Measurements from ENCODE around the gene PRDX5. TPM values are rescaled to one million over a fixed set of nuclear protein-coding genes. Genes with fewer than 3 reads are reported as not detected.
A peak's percentile ranks its signal among the peaks of the same experiment; 100 is the strongest.

PRDX5 gene
- total RNA-seq, 1 experiment from 2014 or later, result 255 TPM

- Mint-ChIP-seq H3K27ac (peak overlapping the region; percentile 89), H3K9me3 (0 out of 2 replicates have a peak, but pooled peaks cover 3% of the 10 kb centered on the region), H3K4me3 (no peak overlapping the region), H3K4me1 (peaks cover 7% of the 10 kb centered on the region; the same call in 1 of the 2 replicates), H3K27me3 (ENCODE audit: low read depth) (peaks cover 9% of the 10 kb centered on the region; the same call in 1 of the 2 replicates), H3K36me3 (peaks cover 15% of the 10 kb centered on the region)
- peak; percentile 29 for ATAC-seq
- ChIA-PET CTCF (interaction anchor here (0.6 to 4.9 kb wide), 10 partner anchors 17 to 364 kb away, joined by 3 to 48 read pairs (median 4); no protein-coding TSS in a partner anchor), POLR2A (interaction anchor here (0.5 to 2.9 kb wide), 3 partner anchors 16 to 1485 kb away, joined by 3 to 11 read pairs (median 4); no protein-coding TSS in a partner anchor)
- DNase-seq (ENCODE audit: low spot score), result no peak
- TF ChIP-seq ZNF121 (CRISPR knock-in tag; IDR thresholded peaks at IDR 0.05) (peak; percentile 56; the same call in 1 of the 2 replicates), NR1H2 (CRISPR knock-in tag; IDR thresholded peaks at IDR 0.05) (no peak)
Observed at GRCh38 chr11:64324692-64325469, 7.0 kb downstream of the PRDX5 start.

DNA sequence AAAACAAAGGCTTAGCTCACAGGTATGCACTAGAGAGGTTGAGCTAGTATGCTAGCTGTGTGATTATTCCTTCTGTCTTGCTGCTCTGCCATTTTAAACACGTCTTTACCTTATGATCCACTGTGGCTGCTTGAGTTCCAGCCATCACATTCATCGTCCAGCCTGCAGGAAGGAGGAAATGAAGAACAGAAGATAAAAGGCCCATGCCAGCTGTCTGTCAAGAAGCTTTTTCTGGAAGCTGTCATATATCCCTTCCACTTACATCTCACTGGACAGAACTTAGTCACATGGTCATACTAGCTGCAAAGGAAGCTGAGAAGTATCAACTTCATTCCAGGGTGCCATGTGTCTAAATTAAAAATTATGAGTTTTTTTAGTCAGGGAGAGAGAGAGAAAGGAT, 9.5 kb downstream of the PRDX5 start:
- H3K4me3 Mint-ChIP-seq, result no peak overlapping the region
- TF ChIP-seq GTF2I (CRISPR knock-in tag; conservative IDR thresholded peaks at IDR 0.05) (0 out of 2 replicates have a peak, but pooled peaks have one; percentile 43), NR2C2 (CRISPR knock-in tag; IDR thresholded peaks at IDR 0.05) (no peak), OVOL2 (CRISPR knock-in tag; IDR thresholded peaks at IDR 0.05; ENCODE audit: borderline replicate concordance) (no peak), ZNF425 (CRISPR knock-in tag; conservative IDR thresholded peaks at IDR 0.05) (no peak), ZNF671 (CRISPR knock-in tag; IDR thresholded peaks at IDR 0.05) (no peak), ETV6 (CRISPR knock-in tag; IDR thresholded peaks at IDR 0.05) (no peak)
- ATAC-seq, result no peak
- ChIA-PET CTCF (interaction anchor here (0.8 to 1.6 kb wide), 5 partner anchors 10 to 29 kb away, joined by 3 to 5 read pairs (median 4); partner anchors contain the start of genes PRDX5 and TRMT112), POLR2A (no interaction called here)
- H3K4me1 Mint-ChIP-seq, result peaks cover 17% of the 10 kb centered on the region
- H3K9me3 Mint-ChIP-seq, result 0 out of 2 replicates have a peak, but pooled peaks cover 3% of the 10 kb centered on the region
- H3K36me3 Mint-ChIP-seq, result no peaks in the 10 kb centered on the region
- DNase-seq (ENCODE audit: low spot score), result no peak
- no peak overlapping the region for H3K27ac Mint-ChIP-seq
- peaks cover 9% of the 10 kb centered on the region; the same call in 1 of the 2 replicates for H3K27me3 Mint-ChIP-seq (ENCODE audit: low read depth)

GRCh38 chr11:64327993-64328392, 10.1 kb downstream of the PRDX5 start:
- Mint-ChIP-seq H3K27ac (no peak overlapping the region), H3K4me3 (no peak overlapping the region), H3K36me3 (no peaks in the 10 kb centered on the region), H3K9me3 (0 out of 2 replicates have a peak, but pooled peaks cover 3% of the 10 kb centered on the region), H3K4me1 (peaks cover 17% of the 10 kb centered on the region), H3K27me3 (ENCODE audit: low read depth) (peaks cover 9% of the 10 kb centered on the region; the same call in 1 of the 2 replicates)
- ChIA-PET POLR2A (no interaction called here), CTCF (interaction anchor here (1.2 to 1.6 kb wide), 2 partner anchors 10 to 27 kb away, joined by 5 read pairs; partner anchors contain the start of genes PRDX5 and TRMT112)
- no peak for ATAC-seq
- DNase-seq (ENCODE audit: low spot score), result no peak
- TF ChIP-seq GTF2I (CRISPR knock-in tag; conservative IDR thresholded peaks at IDR 0.05), result no peak
- no peak for TF ChIP-seq JAZF1 (CRISPR knock-in tag; IDR thresholded peaks at IDR 0.05)
- TF ChIP-seq, protein P1, sequence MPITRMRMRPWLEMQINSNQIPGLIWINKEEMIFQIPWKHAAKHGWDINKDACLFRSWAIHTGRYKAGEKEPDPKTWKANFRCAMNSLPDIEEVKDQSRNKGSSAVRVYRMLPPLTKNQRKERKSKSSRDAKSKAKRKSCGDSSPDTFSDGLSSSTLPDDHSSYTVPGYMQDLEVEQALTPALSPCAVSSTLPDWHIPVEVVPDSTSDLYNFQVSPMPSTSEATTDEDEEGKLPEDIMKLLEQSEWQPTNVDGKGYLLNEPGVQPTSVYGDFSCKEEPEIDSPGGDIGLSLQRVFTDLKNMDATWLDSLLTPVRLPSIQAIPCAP (CRISPR knock-in tag; IDR thresholded peaks at IDR 0.05), result no peak
- TF ChIP-seq MLX (CRISPR knock-in tag; IDR thresholded peaks at IDR 0.05), result no peak
- TF ChIP-seq TCF7 (CRISPR knock-in tag; IDR thresholded peaks at IDR 0.05; ENCODE audit: low read depth), result no peak
- no peak for TF ChIP-seq ERG (CRISPR knock-in tag; IDR thresholded peaks at IDR 0.05)
- TF ChIP-seq FOXK1 (CRISPR knock-in tag; IDR thresholded peaks at IDR 0.05), result no peak
- no peak for TF ChIP-seq ZNF423 (CRISPR knock-in tag; IDR thresholded peaks at IDR 0.05)
- TF ChIP-seq, protein P2, sequence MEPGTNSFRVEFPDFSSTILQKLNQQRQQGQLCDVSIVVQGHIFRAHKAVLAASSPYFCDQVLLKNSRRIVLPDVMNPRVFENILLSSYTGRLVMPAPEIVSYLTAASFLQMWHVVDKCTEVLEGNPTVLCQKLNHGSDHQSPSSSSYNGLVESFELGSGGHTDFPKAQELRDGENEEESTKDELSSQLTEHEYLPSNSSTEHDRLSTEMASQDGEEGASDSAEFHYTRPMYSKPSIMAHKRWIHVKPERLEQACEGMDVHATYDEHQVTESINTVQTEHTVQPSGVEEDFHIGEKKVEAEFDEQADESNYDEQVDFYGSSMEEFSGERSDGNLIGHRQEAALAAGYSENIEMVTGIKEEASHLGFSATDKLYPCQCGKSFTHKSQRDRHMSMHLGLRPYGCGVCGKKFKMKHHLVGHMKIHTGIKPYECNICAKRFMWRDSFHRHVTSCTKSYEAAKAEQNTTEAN (CRISPR knock-in tag; IDR thresholded peaks at IDR 0.05), result no peak
- no peak for TF ChIP-seq FOXP1 (CRISPR knock-in tag; IDR thresholded peaks at IDR 0.05; ENCODE audit: borderline replicate concordance)
- no peak for TF ChIP-seq ZNF425 (CRISPR knock-in tag; conservative IDR thresholded peaks at IDR 0.05)
- no peak for TF ChIP-seq AR (CRISPR knock-in tag; IDR thresholded peaks at IDR 0.05)
- TF ChIP-seq JUN (CRISPR knock-in tag; IDR thresholded peaks at IDR 0.05), result no peak
